Fibroblast of lung (primary cell): ENCODE results near the gene TPPP3. TPM values are rescaled to one million over a fixed set of nuclear protein-coding genes. Genes with fewer than 3 reads are reported as not detected.

Experiments used
- DNase-seq, 2 donors: peaks; one replicate each; pipeline versions ENCODE4 v3.0.0 to v3.0.0-alpha.2; 2010; ENCODE audit warnings: low read depth in 2 of 2
- H2AFZ ChIP-seq: 2 replicates; pipeline ENCODE4 v1.5.1; 2012; ENCODE audit warnings: low read length, control low read depth, inconsistent platforms
- H3K27ac ChIP-seq: 2 replicates; pipeline ENCODE4 v1.5.1; 2011; ENCODE audit warnings: low read length, control low read depth; ENCODE audit not compliant: insufficient read depth
- H3K27me3 ChIP-seq: 2 replicates; pipeline ENCODE4 v1.5.1; 2011; ENCODE audit warnings: mild to moderate bottlenecking, low read length; ENCODE audit not compliant: control insufficient read depth, insufficient read depth
- H3K36me3 ChIP-seq: 2 replicates; pipeline ENCODE4 v1.5.1; 2011; ENCODE audit warnings: low read length; ENCODE audit not compliant: control insufficient read depth, insufficient read depth
- H3K4me1 ChIP-seq: 2 replicates; pipeline ENCODE4 v1.5.1; 2011; ENCODE audit warnings: low read length; ENCODE audit not compliant: control insufficient read depth, insufficient read depth; ENCODE audit errors: extremely low read depth
- H3K4me2 ChIP-seq: 2 replicates; pipeline ENCODE4 v1.5.1; 2011; ENCODE audit warnings: low read length, control low read depth; ENCODE audit not compliant: insufficient read depth; ENCODE audit errors: extremely low read depth
- H3K4me3 ChIP-seq, 4 experiments: fragments of 200-600 bp in 1 of 4; sonication (generic) in 1 of 4; replicated peaks in 1 of 4; 2 replicates each; pipeline ENCODE4 v1.5.1; 2011 to 2016; ENCODE audit warnings: low read length in 4 of 4, low read depth in 3 of 4, mild to moderate bottlenecking in 3 of 4, control low read depth in 2 of 4, inconsistent platforms in 1 of 4, mixed read lengths in 1 of 4; ENCODE audit not compliant: insufficient read depth in 1 of 4; ENCODE audit errors: control extremely low read depth in 1 of 4
- H3K79me2 ChIP-seq: 2 replicates; pipeline ENCODE4 v1.5.1; 2012; ENCODE audit warnings: mild to moderate bottlenecking, low read length, inconsistent platforms; ENCODE audit not compliant: control insufficient read depth, insufficient read depth
- H3K9ac ChIP-seq: 2 replicates; pipeline ENCODE4 v1.5.1; 2011; ENCODE audit warnings: mild to moderate bottlenecking, low read length, control low read depth; ENCODE audit not compliant: insufficient read depth
- H3K9me3 ChIP-seq: 2 replicates; pipeline ENCODE4 v1.5.1; 2012; ENCODE audit warnings: low read depth, low read length; ENCODE audit not compliant: control insufficient read depth, insufficient read depth
- H4K20me1 ChIP-seq: 2 replicates; pipeline ENCODE4 v1.5.1; 2011; ENCODE audit warnings: low read length; ENCODE audit not compliant: control insufficient read depth, insufficient read depth; ENCODE audit errors: extremely low read depth
- CTCF ChIP-seq, 2 donors: IDR thresholded peaks in 1 of 2; conservative IDR thresholded peaks in 1 of 2; 1 replicate in 1 of 2; 2 replicates in 1 of 2; pipeline ENCODE4 v1.5.1; 2011 to 2012; ENCODE audit warnings: low read length in 2 of 2, control low read depth in 1 of 2, inconsistent platforms in 1 of 2, low read depth in 1 of 2, mild to moderate bottlenecking in 1 of 2
- EZH2 ChIP-seq: IDR thresholded peaks from 2 replicates; pipeline ENCODE4 v1.5.1; 2012; ENCODE audit warnings: low read length, control low read depth, mild to moderate bottlenecking; ENCODE audit errors: missing control alignments
- polyA plus RNA-seq, 2 donors: library from polyadenylated mRNA; depleted of rRNA in 1 of 2; stranded (reverse) in 1 of 2; unstranded in 1 of 2; fragments of >200 nt; gene quantifications; 2 replicates each; pipeline ENCODE4 v1.2.1, GENCODE V29; 2011 to 2012; ENCODE audit warnings: missing spikeins in 1 of 2
- total RNA-seq: library from RNA; depleted of rRNA; stranded (reverse); fragments of >200 nt; gene quantifications from 2 replicates; pipeline ENCODE4 v1.2.1, GENCODE V29; 2014

TPPP3 gene
- total and polyA plus RNA-seq, 2 donors (not counting 1 experiment from before 2014, with no cell fraction given): 2.9 to 3.8 TPM

- no peak overlapping the region for H3K4me2 ChIP-seq
- H3K9me3 ChIP-seq: no peaks in the 10 kb centered on the region
- H3K27me3 ChIP-seq: peaks cover 2% of the 10 kb centered on the region
- H4K20me1 ChIP-seq: no peaks in the 10 kb centered on the region
- H3K4me3 ChIP-seq: no peak overlapping the region
- H3K9ac ChIP-seq: peak overlapping the region; percentile 7
- H3K36me3 ChIP-seq: no peaks in the 10 kb centered on the region
- DNase-seq: no peak
- peaks cover 19% of the 10 kb centered on the region for H3K4me1 ChIP-seq
- TF ChIP-seq CTCF (conservative IDR thresholded peaks at IDR 0.05 in 1 of 2, IDR thresholded peaks at IDR 0.05 in 1 of 2; ENCODE audit: low read depth in 1 of 2, low read length in 2 of 2) (no peak), EZH2 (no peak)
- H3K79me2 ChIP-seq: no peaks in the 10 kb centered on the region
- peak overlapping the region; percentile 30 for H3K27ac ChIP-seq
- H2AFZ ChIP-seq: no peak overlapping the region
These were observed 3.9 kb upstream of the TPPP3 start for GRCh38 chr16:67397036-67397801.

GRCh38 chr16:67396159-67397035 is 3.1 kb upstream of the TPPP3 start:
- no peak overlapping the region for H2AFZ ChIP-seq
- no peaks in the 10 kb centered on the region for H3K36me3 ChIP-seq
- peak; percentile 70 to 79 for DNase-seq
- H3K79me2 ChIP-seq: no peaks in the 10 kb centered on the region
- H3K9me3 ChIP-seq: no peaks in the 10 kb centered on the region
- H3K27me3 ChIP-seq: peaks cover 2% of the 10 kb centered on the region
- H3K9ac ChIP-seq: no peak overlapping the region
- TF ChIP-seq CTCF (conservative IDR thresholded peaks at IDR 0.05 in 1 of 2, IDR thresholded peaks at IDR 0.05 in 1 of 2; ENCODE audit: low read depth in 1 of 2, low read length in 2 of 2) (no peak), EZH2 (no peak)
- peaks cover 19% of the 10 kb centered on the region for H3K4me1 ChIP-seq
- no peak overlapping the region for H3K4me2 ChIP-seq
- H3K4me3 ChIP-seq: no peak overlapping the region
- H4K20me1 ChIP-seq: no peaks in the 10 kb centered on the region
- H3K27ac ChIP-seq: peak overlapping the region; percentile 30

- Histone ChIP-seq H3K4me2 (no peak overlapping the region), H3K79me2 (no peaks in the 10 kb centered on the region), H2AFZ (no peak overlapping the region), H4K20me1 (no peaks in the 10 kb centered on the region), H3K27me3 (peaks cover 2% of the 10 kb centered on the region), H3K4me3 (no peak overlapping the region), H3K36me3 (no peaks in the 10 kb centered on the region), H3K9ac (no peak overlapping the region), H3K27ac (peak overlapping the region; percentile 13), H3K4me1 (peaks cover 19% of the 10 kb centered on the region), H3K9me3 (no peaks in the 10 kb centered on the region)
- no peak for DNase-seq
- TF ChIP-seq EZH2 (no peak), CTCF (conservative IDR thresholded peaks at IDR 0.05 in 1 of 2, IDR thresholded peaks at IDR 0.05 in 1 of 2; ENCODE audit: low read depth in 1 of 2, low read length in 2 of 2) (no peak)
These were observed 2.3 kb upstream of the TPPP3 start for GRCh38 chr16:67395458-67396158.
